OCI-M2 (cell line): ENCODE results near the gene STRBP.
"Not testable (repeated sequence)": the region's sequence is repeated elsewhere in the genome, so short reads cannot be mapped to it uniquely, and the experiment has no call there.

Experiments
- DNase-seq: peaks from one replicate; lab custom pipeline; 2025; ENCODE audit not compliant: unreplicated experiment; lab: John Stamatoyannopoulos, UW

STRBP gene

DNA sequence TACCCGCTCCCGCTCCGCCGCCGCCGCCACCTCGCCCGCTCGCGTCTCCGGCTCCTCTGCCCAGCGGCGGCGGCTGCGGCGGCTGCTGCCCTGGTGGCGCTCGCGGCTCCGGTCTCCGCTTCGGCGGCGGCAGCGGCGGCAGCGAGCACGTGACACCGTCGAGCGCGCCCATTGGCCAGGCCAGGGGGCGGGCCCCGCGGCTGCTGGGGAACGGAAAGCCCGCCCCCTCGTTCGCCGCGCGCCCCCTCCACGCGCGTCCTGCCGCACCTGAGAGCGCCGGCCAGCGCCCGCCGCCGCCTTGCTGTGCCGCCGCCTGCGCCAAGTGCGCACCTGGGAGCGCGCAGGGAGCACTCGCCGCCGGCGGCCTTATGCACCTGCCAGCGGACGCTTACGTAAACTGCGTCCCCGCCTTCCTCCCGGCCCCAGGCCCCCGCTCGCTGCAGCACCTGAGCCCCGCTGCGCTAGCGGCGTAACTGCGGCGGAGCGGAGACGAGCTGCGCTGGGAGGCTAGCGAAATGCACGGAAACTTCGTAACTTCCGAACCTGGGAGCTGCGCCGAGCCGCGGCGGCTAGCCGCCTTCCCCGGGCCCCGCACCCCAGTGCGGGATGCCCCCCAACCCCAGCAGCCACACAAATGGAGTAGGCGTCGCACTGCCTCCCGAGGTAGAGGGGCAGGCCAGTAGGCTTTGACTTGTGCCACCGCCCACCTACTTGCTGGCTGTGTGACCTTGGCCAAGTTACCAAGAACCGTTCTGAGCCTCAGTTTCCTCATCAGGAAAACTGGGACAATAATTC is at the start of gene STRBP:
Gene STRBP, minus strand, starts transcription at position 122 of the 795 bp plus-strand sequence. CDS start 84,452 bp downstream, outside the sequence.
- DNase-seq: no peak

DNA sequence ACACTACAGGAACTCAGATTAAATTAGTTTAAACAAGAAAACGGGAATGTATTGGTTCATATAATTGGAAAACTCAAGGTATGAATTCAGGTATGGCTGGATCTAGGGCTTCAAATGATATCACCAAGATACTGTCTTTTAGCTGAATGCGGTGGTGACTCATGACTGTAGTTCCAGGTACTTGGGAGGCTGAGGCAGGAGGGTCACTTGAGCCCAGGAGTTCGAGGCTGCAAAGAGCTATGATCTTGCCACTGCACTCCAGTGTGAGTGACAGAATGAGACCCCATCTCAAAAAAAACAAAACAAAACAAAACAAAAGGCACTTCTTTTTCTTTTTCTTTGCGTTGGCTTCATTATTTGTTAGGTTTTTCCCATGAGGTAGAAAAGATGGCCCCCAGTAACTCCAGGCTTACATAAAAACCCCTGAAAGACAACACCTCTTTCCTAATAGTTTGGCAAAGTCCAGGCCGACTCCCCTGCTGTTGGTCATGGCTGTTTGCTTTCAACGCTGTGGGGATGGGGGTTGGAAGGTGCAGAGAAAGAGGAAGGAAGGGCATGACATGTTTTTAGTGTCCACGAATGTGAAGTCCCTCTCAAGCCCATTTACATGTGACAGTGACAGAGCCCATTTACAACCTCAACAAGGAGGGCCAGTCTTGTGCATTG is 47.8 kb upstream of the STRBP start:
- no peak for DNase-seq

GRCh38 chr9:123315635-123316034 is 47.2 kb upstream of the STRBP start:
- DNase-seq: no peak

DNA sequence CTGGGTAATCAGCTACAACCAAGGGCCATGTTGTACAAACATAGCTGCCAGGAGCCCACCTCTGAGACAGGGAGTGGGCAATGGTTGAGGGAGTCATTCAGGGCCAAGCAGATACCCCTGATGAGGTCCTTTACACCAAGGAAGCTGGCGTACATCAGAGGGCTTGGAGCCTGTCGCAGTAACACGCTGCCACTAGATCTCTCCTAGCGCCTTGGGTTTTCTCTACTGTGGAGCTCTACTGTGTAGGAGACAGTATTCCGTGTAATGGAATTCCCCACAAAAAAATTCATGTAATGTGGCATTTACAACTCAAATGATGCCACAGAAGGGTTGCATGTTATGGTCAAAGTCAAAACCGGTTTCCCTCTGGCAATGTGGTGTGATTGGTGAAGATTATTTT is 46.2 kb upstream of the STRBP start:
- DNase-seq: no peak

DNA sequence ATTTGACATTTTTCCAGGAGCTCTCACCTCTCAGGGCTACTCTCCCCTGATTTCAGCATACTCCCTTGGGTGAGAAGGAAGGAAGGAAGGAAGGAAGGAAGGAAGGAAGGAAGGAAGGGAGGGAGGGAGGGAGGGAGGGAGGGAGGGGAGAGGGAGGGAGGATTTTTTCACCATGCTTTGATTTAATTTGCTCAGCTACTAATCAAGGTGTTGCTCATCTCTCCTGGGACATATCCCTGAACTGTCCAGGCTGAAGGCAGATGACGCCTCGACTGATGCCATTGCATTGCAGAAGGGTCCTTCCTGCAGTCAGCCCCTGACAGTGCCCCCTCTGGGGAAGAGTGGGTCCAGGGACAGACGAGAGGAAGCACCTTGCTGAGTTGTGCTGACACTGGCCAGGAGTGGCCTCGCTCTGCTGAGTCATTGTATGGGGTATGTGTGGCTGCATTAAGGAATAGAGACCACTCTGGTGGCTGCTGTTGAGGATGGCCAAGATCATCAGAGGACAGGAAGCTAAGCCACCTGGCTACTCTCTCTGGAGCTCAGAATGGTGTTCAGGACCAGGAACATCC is 44.0 kb upstream of the STRBP start:
- DNase-seq: no peak

DNA sequence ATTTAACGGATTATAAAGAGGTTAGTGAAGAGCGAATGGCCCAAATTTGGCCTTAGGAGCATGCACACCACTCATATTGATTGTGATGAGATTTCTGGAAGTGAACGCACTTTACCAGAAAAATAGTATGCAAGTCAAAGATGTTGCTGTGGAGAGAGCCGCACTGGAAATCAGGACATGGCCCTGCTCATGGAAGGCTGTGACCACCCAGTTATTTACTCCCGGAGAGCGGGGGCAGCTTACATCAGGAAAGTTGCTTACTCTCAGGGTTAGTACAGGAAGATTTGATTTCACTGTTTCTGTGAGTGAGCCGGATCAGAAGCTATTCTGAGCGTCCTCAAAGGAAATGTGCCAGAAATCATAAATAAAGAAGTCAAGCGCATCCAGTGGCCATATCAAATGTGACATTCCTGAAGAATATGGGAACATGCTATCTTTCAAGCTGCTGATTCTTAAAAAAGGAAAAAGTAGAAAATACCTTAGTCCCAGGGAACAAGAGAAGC is 42.9 kb upstream of the STRBP start:
- no peak for DNase-seq

- DNase-seq: no peak
These were observed 42.3 kb upstream of the STRBP start for GRCh38 chr9:123310551-123311249.

GRCh38 chr9:123309611-123310010 is 41.2 kb upstream of the STRBP start:
- DNase-seq: no peak

DNA sequence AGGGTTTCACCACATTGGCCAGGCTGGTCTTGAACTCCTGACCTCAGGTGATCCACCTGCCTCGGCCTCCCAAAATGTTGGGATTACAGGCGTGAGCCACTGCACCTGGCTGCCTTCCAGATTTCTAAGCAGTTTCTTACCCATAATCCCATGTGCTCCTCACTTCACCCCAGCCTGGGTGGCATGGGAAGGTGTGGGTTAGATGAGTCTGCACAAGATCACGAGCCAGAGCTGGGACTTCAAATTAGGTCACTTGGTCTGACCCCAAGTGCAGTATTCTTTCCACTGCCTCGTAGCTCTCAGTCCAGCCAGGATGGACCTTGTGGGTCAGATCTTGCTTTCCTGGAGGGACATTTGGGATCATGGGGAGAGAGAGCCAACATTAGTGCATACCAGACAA is 37.5 kb upstream of the STRBP start:
- no peak for DNase-seq

GRCh38 chr9:123304340-123304691 is 35.9 kb upstream of the STRBP start:
- no peak for DNase-seq

DNA sequence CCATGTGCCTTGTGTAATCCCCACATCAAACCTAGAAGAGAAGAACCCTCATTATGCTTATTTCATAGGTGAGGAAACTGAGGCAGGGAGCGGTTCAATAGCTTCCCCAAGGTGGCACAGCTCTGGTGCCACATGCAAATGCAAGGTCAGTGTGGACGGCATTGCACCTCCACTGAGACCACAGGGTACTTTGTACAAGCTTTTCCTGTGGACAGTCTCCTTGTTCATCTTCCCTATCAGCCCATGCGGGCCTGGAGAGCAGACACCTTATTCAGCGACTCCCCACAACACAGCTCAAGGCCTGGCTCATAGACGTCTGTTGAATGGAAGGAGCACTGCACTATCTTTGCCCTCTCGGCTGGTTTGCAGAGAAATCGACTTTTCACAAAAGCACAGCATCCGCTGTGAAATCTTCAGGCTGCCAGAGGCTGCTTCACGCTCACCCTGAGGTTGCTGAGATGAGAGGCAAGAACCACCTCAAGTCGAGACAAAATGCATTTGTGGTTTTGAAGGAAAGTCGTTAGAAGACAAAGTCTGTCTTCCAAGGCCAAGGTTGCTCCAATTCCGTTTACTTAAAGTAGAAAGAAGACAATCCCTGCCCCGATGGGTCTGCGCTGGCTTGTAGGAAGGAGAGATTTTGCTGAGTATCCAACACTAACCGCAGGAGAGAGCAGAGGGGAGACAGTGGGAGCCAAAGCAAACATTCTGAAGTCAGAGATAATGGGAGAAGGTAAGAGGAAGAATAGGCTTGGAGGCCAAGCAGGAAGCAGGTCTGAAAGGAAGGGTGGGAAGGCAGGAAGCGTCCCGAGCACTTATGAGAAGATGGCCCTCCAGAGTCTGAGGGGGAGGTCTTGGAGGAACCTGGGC is 34.2 kb upstream of the STRBP start:
- peak; percentile 6 for DNase-seq

DNA sequence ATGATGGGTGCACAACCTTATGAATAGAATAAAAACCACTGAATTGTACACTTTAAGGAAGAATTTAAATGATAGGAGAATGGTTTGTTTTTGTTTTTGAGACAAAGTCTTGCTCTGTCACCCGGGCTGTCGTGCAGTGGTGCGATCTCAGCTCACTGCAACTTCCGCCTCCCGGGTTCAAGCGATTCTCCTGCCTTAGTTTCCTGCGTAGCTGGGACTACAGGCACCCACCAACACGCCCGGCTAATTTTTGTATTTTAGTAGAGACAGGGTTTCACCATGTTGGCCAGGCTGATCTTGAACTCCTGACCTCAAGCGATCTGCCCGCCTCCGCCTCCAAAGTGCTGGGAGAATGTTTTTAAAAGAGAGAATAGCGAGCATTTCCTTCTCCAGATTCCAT is 33.5 kb upstream of the STRBP start:
- DNase-seq: not testable (repeated sequence)

GRCh38 chr9:123300554-123300953 is 32.2 kb upstream of the STRBP start:
- DNase-seq: no peak

DNA sequence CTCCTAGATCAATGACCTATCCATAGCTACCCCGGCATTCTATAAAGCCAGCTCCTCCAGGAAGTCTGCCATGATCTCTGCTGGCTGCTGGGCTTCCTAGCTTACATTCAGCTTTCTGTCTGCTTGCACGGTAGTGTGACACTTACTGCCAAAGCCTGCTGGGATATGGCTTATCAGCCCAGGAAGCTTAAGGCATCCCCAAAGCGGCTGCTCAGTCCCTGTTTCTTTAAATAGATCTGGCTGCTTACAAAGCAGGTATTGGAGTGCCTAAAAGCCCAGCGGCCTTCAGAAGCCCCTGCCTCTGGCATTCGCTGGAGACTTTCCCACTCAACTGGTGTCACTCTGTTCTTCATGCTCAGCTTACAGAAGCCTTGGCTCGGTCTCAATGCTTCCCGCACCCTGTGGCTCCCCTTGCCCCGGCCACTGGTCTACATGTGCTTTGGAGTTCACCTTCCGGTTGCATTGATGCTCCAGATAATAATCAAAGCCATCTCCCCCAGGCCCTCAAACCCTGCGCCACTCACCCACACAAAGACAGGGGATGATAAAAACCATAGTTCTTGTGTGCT is 31.3 kb upstream of the STRBP start:
- no peak for DNase-seq

DNA sequence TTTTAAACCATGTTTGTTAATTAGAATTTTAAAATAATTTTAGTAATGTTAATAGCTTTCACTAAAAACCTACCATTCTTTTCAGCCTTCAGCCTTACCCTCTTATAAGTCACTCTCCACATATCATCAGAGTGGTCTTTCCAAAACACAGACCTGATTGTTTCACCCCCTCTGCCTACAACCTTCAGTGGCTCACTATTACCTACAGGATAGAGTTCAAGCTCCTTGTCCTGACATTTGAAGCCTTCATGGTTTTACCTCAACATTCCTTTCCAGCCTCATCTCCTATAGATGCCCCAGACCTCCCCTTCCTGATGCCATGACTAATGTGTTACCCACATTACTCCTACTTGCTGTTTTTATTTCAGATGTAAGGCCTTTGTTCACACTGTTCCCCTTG is 27.8 kb upstream of the STRBP start:
- no peak for DNase-seq

GRCh38 chr9:123291736-123292135 is 23.4 kb upstream of the STRBP start:
- no peak for DNase-seq

DNA sequence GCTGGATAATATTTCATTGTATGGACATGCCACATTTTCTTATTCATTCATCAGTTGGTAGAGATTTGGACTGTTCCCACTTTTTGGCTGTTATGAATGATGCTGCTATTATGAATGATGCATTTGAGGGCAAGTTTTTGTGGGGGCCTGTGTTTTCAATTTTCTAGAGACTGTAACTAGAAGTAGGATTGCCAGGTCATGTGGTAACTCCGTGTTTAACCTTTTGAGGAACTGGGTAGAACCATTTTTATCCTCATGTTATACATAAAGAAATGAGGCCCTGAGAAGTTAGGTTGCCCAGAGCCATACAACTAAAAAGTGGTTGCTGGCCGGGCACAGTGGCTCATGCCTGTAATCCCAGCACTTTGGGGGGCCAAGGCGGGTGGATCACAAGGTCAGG is 22.4 kb upstream of the STRBP start:
- no peak for DNase-seq

DNA sequence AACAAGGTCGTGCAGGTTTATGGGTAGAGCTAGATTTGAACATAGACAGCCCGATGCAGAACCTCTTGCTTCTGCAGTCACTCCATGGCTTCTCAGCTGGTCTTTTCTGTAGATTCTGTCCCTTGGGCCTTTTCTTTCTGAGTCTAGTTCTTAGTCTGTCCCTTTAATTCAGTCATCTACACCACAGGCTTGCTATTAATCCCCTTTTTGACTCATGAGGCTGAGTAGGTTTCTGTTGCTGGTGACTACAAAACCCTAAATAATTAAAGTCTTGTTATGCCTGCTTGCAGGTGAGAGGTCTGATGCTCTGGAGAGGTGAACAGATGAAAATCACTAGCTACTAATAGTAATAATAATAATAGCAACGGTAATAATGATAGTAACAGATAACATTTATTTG is 19.3 kb upstream of the STRBP start:
- no peak for DNase-seq

GRCh38 chr9:123286324-123286723 is 17.9 kb upstream of the STRBP start:
- no peak for DNase-seq

DNA sequence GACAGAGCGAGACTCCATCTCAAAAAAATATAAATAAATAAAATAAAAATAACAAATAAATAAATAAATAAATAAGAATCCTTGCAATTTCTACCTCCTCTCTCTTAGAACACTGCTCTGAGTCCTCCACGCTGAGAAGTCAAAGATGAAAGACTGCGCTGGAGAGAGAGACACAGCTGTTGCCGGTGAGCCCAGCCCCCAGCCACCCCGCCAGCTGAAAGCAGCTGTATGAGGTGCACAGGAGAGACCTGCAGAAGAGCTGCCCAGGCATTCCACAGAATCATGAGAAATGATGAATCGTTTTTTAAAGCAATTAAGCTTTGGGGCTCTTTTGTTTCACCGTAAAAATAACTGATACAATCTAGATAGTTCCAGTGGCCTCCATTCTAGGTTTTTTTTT is 16.3 kb upstream of the STRBP start:
- no peak for DNase-seq
